Osteoblast (primary cell): ENCODE data around the gene CCDC3. TPM values are rescaled to one million over a fixed set of nuclear protein-coding genes. Genes with fewer than 3 reads are reported as not detected.

Experiments used
- DNase-seq: peaks from one replicate; pipeline ENCODE4 v3.0.0; 2011; ENCODE audit warnings: low spot score, mixed read lengths; ENCODE audit not compliant: insufficient read length; ENCODE audit errors: missing footprints
- H2AFZ ChIP-seq: 2 replicates; pipeline ENCODE4 v1.6.0; 2011; ENCODE audit warnings: mild to moderate bottlenecking, low read length
- H3K27ac ChIP-seq: 2 replicates; pipeline ENCODE4 v1.5.1; 2011; ENCODE audit warnings: mild to moderate bottlenecking, low read depth, low read length, moderate library complexity
- H3K27me3 ChIP-seq: 2 replicates; pipeline ENCODE4 v1.6.0; 2012; ENCODE audit warnings: mild to moderate bottlenecking, control low read depth, inconsistent platforms, low read length, moderate library complexity; ENCODE audit not compliant: insufficient read depth
- H3K36me3 ChIP-seq: 2 replicates; pipeline ENCODE4 v1.5.1; 2011; ENCODE audit warnings: mild to moderate bottlenecking, low read length, control low read depth, moderate library complexity; ENCODE audit not compliant: insufficient read depth
- H3K4me1 ChIP-seq: 2 replicates; pipeline ENCODE4 v1.5.1; 2011; ENCODE audit warnings: mild to moderate bottlenecking, low read length, control low read depth, moderate library complexity; ENCODE audit not compliant: insufficient read depth
- H3K4me2 ChIP-seq: 2 replicates; pipeline ENCODE4 v1.6.0; 2011; ENCODE audit warnings: mild to moderate bottlenecking, low read length; ENCODE audit not compliant: insufficient read depth
- H3K4me3 ChIP-seq: fragments of 200-600 bp; sonication (generic); 3 replicates; pipeline ENCODE4 v1.5.1; 2012; ENCODE audit warnings: mild to moderate bottlenecking, low read length, inconsistent platforms; ENCODE audit not compliant: insufficient read depth
- H3K79me2 ChIP-seq: 2 replicates; pipeline ENCODE4 v1.6.0; 2012; ENCODE audit warnings: mild to moderate bottlenecking, low read length, control low read depth, inconsistent platforms; ENCODE audit not compliant: insufficient read depth
- H3K9me3 ChIP-seq: 2 replicates; pipeline ENCODE4 v1.5.1; 2011; ENCODE audit warnings: low read depth, low read length, control low read depth
- H4K20me1 ChIP-seq: 2 replicates; pipeline ENCODE4 v1.6.0; 2012; ENCODE audit warnings: mild to moderate bottlenecking, low read length, control low read depth; ENCODE audit not compliant: insufficient read depth
- CTCF ChIP-seq: IDR thresholded peaks from 2 replicates; pipeline ENCODE4 v1.5.1; 2011; ENCODE audit warnings: mild to moderate bottlenecking, low read depth, low read length, moderate library complexity; ENCODE audit errors: extremely low read depth
- total RNA-seq: library from RNA; depleted of rRNA; stranded (reverse); fragments of >200 nt; gene quantifications from 2 replicates; pipeline ENCODE4 v1.2.3, GENCODE V29; 2012

Gene CCDC3
- total RNA-seq, 1 donor, result 0.72 TPM

DNA sequence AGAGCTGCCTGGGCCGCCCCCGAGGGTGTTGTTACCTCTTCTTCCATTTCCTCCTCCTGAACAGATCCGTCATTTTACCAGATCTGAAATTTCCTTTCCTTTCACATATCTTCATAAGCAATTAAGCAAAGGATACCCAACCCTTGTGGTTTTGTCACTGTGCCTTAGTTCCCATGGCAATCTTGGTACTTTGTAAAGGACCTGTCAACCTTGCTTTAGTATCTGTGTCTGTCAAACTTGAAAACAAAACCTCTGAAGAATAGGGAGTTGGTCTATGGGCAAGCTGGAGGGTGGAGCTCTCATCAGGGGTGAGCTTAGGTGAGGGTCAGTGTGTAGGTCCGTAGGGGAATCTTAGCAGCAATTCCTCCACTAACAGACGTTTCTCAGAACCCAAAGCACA is 25.4 kb upstream of the CCDC3 start:
- no peak for DNase-seq
- no peaks in the 10 kb centered on the region for H4K20me1 ChIP-seq
- no peaks in the 10 kb centered on the region for H3K79me2 ChIP-seq
- no peaks in the 10 kb centered on the region for H3K27me3 ChIP-seq
- H3K4me2 ChIP-seq, result no peak overlapping the region
- no peak for TF ChIP-seq CTCF
- H3K9me3 ChIP-seq, result peaks cover 5% of the 10 kb centered on the region
- H2AFZ ChIP-seq, result no peak overlapping the region
- no peaks in the 10 kb centered on the region for H3K36me3 ChIP-seq
- H3K27ac ChIP-seq, result no peak overlapping the region
- H3K4me1 ChIP-seq, result no peaks in the 10 kb centered on the region
- H3K4me3 ChIP-seq, result no peak overlapping the region

GRCh38 chr10:13023754-13024153 is 22.2 kb upstream of the CCDC3 start:
- H3K27me3 ChIP-seq, result no peaks in the 10 kb centered on the region
- H3K4me3 ChIP-seq, result no peak overlapping the region
- H3K4me1 ChIP-seq, result no peaks in the 10 kb centered on the region
- H3K27ac ChIP-seq, result no peak overlapping the region
- H3K9me3 ChIP-seq, result peaks cover 5% of the 10 kb centered on the region
- no peaks in the 10 kb centered on the region for H3K79me2 ChIP-seq
- no peak overlapping the region for H2AFZ ChIP-seq
- TF ChIP-seq CTCF, result no peak
- H4K20me1 ChIP-seq, result no peaks in the 10 kb centered on the region
- H3K36me3 ChIP-seq, result no peaks in the 10 kb centered on the region
- DNase-seq, result no peak
- H3K4me2 ChIP-seq, result no peak overlapping the region

GRCh38 chr10:13019280-13019679 is 17.8 kb upstream of the CCDC3 start:
- H2AFZ ChIP-seq, result no peak overlapping the region
- no peak overlapping the region for H3K4me3 ChIP-seq
- H3K4me1 ChIP-seq, result no peaks in the 10 kb centered on the region
- H3K27me3 ChIP-seq, result no peaks in the 10 kb centered on the region
- no peaks in the 10 kb centered on the region for H3K36me3 ChIP-seq
- no peak overlapping the region for H3K4me2 ChIP-seq
- no peak for TF ChIP-seq CTCF
- DNase-seq, result no peak
- H4K20me1 ChIP-seq, result no peaks in the 10 kb centered on the region
- H3K9me3 ChIP-seq, result peaks cover 5% of the 10 kb centered on the region
- H3K27ac ChIP-seq, result no peak overlapping the region
- no peaks in the 10 kb centered on the region for H3K79me2 ChIP-seq

- Histone ChIP-seq H3K79me2 (no peaks in the 10 kb centered on the region), H3K9me3 (peaks cover under 1% of the 10 kb centered on the region), H4K20me1 (no peaks in the 10 kb centered on the region), H2AFZ (no peak overlapping the region), H3K36me3 (no peaks in the 10 kb centered on the region), H3K4me1 (no peaks in the 10 kb centered on the region), H3K4me3 (no peak overlapping the region), H3K4me2 (no peak overlapping the region), H3K27ac (no peak overlapping the region), H3K27me3 (no peaks in the 10 kb centered on the region)
- TF ChIP-seq CTCF, result no peak
- DNase-seq, result no peak
These were observed 16.7 kb upstream of the CCDC3 start for GRCh38 chr10:13018171-13018570.
